ENCODE measurements around the gene OCRL.

Gene OCRL

DNA sequence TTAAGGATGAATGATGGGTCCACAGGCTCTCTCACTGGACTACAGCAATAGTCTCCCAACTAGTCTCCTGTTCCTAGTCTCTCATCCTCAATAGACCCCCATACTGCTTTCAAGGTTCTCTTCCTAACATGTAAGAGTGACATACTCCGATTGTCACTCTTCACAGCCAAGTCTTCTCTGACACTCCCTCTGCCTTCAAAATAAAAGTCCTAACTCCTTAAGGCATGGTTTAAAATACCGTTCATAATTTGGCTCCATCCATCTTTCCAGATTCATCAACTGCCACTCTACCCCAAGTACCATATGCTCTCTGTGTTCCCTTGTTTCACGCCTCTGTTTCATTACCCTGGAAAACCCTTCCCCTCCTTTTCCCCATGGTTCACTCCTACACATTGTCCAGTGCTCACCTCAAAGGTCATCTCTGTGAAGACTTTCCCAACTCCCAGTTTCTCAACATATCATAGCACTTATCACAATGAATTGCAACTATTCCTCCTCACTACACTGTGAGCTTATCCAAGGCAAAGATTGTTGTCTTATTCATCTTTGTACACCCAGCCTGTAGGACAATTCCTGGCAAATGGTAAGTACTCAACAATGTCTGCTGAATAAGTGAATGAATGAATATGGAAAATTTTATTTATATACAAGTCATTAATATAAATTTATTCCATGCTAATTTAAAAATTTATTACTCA, 42.8 kb upstream of the OCRL start:
- H3K27me3 Mint-ChIP-seq (ENCODE audit: low read depth) = no peaks in the 10 kb centered on the region
- H3K27ac Mint-ChIP-seq = no peak overlapping the region
- no peak overlapping the region for H3K4me3 Mint-ChIP-seq
- H3K36me3 Mint-ChIP-seq (ENCODE audit: low read depth) = peaks cover 81% of the 10 kb centered on the region
- no peaks in the 10 kb centered on the region for H3K9me3 Mint-ChIP-seq
- no peaks in the 10 kb centered on the region for H3K4me1 Mint-ChIP-seq
- TF ChIP-seq CTCF (IDR thresholded peaks at IDR 0.05; ENCODE audit: unreplicated experiment in 3 of 3) = no peak

DNA sequence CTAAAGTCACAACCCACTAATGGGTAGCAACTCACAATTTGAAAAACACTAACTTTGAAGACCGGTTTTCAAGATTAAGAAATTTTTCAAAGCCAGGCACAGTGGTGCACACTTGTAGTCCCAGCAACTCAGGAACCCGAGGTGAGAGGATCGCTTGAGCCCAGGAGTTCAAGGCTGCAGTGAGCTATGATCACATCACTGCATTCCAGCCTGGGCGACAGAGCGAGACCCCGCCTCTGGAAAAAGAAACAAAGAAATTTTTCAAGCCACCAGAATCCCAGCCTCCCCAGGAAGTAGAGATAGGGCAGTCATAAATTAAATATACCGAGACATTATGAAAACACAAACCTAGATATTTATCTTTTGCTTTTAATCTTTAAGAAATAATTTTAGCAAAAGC, 29.7 kb upstream of the OCRL start:
- no peak for TF ChIP-seq CTCF (IDR thresholded peaks at IDR 0.05; ENCODE audit: unreplicated experiment in 3 of 3)
- no peaks in the 10 kb centered on the region for H3K9me3 Mint-ChIP-seq
- H3K4me1 Mint-ChIP-seq = no peaks in the 10 kb centered on the region
- H3K36me3 Mint-ChIP-seq (ENCODE audit: low read depth) = peaks cover 85% of the 10 kb centered on the region
- peak overlapping the region in 2 of 3 experiments; percentile 92 to 93 for H3K27ac Mint-ChIP-seq
- no peak overlapping the region for H3K4me3 Mint-ChIP-seq
- H3K27me3 Mint-ChIP-seq (ENCODE audit: low read depth) = no peaks in the 10 kb centered on the region

DNA sequence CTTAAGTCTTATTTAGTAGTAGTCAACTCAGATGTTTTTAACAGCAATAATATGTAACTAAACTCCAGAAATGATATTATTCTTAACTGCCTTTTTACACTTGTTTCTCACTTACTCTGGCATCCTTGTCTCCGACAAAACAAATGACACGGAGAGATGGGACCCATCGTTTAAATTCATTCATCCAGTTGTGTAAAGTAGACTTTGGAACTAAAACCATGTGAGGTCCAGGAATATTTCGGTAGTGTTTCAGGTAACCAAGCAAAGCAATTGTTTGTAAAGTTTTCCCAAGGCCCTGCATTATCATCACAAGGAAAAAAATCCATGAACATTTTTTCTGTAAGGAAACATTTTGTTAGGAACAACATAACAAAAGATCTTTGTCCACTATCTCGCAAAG, 28.4 kb upstream of the OCRL start:
- TF ChIP-seq CTCF (IDR thresholded peaks at IDR 0.05; ENCODE audit: unreplicated experiment in 3 of 3) = no peak
- H3K4me3 Mint-ChIP-seq = no peak overlapping the region
- no peaks in the 10 kb centered on the region for H3K4me1 Mint-ChIP-seq
- H3K36me3 Mint-ChIP-seq (ENCODE audit: low read depth) = peaks cover 85% of the 10 kb centered on the region
- H3K27ac Mint-ChIP-seq = peak overlapping the region; percentile 30 to 81 (median 44)
- H3K27me3 Mint-ChIP-seq (ENCODE audit: low read depth) = no peaks in the 10 kb centered on the region
- H3K9me3 Mint-ChIP-seq = no peaks in the 10 kb centered on the region

- Mint-ChIP-seq H3K4me3 (no peak overlapping the region), H3K9me3 (no peaks in the 10 kb centered on the region), H3K27ac (peak overlapping the region; percentile 30 to 81 (median 44)), H3K27me3 (ENCODE audit: low read depth) (no peaks in the 10 kb centered on the region), H3K36me3 (ENCODE audit: low read depth) (peaks cover 81% of the 10 kb centered on the region), H3K4me1 (no peaks in the 10 kb centered on the region)
- no peak for TF ChIP-seq CTCF (IDR thresholded peaks at IDR 0.05; ENCODE audit: unreplicated experiment in 3 of 3)
These were observed 27.6 kb upstream of the OCRL start for GRCh38 chrX:129512409-129512808.

DNA sequence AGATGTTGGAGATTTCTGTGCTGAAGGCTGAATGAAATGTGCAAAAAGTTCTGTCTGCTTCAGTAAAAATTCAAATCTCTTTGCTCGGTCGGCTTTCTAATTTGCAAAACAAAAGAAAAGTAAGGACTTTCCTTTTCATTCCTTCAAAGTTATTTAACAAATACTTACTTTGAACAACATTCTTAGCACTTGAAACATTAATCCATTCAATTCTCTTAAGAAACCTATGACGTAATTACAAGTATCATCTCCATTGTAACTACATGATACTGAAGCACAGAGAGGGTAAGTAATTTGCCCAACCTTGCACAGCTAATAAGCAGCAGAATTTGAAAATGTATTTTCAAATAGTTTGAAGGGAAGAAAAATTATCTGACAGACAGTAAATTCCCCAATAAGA, 23.7 kb upstream of the OCRL start:
- Mint-ChIP-seq H3K36me3 (ENCODE audit: low read depth) (peaks cover 52% of the 10 kb centered on the region), H3K27me3 (ENCODE audit: low read depth) (no peaks in the 10 kb centered on the region), H3K4me3 (no peak overlapping the region), H3K27ac (no peak overlapping the region), H3K4me1 (peaks cover 30% of the 10 kb centered on the region), H3K9me3 (no peaks in the 10 kb centered on the region)
- TF ChIP-seq CTCF (IDR thresholded peaks at IDR 0.05; ENCODE audit: unreplicated experiment in 3 of 3) = no peak

GRCh38 chrX:129520151-129520550, 19.9 kb upstream of the OCRL start:
- Mint-ChIP-seq H3K27ac (peak overlapping the region; percentile 36 to 64 (median 54)), H3K27me3 (ENCODE audit: low read depth) (no peaks in the 10 kb centered on the region), H3K4me1 (peaks cover 38% of the 10 kb centered on the region), H3K36me3 (ENCODE audit: low read depth) (peaks cover 22% of the 10 kb centered on the region), H3K9me3 (no peaks in the 10 kb centered on the region), H3K4me3 (peak overlapping the region; percentile 69 to 99 (median 84))
- no peak for TF ChIP-seq CTCF (IDR thresholded peaks at IDR 0.05; ENCODE audit: unreplicated experiment in 3 of 3)

Measured in nephron (organoid).